ENCODE results near the gene MANBA.

MANBA gene

DNA sequence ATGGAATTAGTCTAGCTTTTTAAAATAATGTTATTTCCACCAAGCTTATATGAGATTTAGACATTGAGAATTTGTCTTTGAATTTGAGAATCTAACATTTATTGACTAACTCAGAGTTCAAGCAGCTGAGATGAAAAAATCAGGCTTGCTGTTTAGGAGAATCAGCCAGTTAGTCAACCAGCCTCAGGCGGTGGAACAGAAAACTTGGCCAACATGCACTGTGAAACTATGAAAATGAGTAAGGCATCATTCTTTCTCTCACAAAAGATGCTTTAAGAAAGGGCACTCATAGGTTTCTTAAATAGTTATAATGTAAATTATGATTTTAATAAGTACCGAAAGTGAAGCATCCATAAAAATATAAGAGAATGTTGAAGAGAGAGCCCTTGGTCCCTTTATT, 175.4 kb downstream of the MANBA start:
- no peak for DNase-seq

DNA sequence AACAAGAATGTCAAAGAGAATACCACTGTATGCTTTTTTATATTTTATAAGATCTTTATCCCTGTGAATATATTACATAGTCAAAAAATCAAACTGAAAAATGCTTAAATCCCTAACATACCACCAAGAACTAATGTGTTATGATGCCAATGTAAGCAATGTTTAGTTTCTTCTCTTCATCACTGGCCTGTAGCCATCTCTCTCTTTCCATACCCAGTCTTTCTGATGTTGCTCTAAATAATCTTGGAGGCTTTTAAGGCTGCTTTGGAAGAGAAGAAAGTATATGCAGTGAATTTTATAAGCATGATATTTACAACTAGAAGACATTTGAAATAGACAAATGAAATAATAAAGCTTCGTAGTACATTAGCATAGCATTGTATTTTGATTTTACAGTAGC, 176.7 kb downstream of the MANBA start:
- no peak for DNase-seq
